AG04450 (cell line): ENCODE results near the gene ASCC1. TPM values are rescaled to one million over a fixed set of nuclear protein-coding genes. Genes with fewer than 3 reads are reported as not detected.

Source experiments
- CTCF ChIA-PET: fragments of 300-600, 350-600 bp; formaldehyde crosslinking; extraction: SDS; loops from one replicate; lab custom pipeline; 2022; ENCODE audit warnings: antibody characterized with exemption, inconsistent platforms; lab: Charles Lee
- POLR2A ChIA-PET: fragments of 350-600 bp; formaldehyde crosslinking; extraction: SDS; loops from one replicate; lab custom pipeline; 2021; ENCODE audit warnings: antibody characterized with exemption, inconsistent platforms; lab: Yijun Ruan, JAX
- DNase-seq: peaks from one replicate; pipeline ENCODE4 v3.0.0-alpha.2; 2011; ENCODE audit warnings: low read depth, low spot score
- H3K27ac ChIP-seq: one replicate; pipeline ENCODE4 v1.5.1; 2012; ENCODE audit warnings: low read depth, low read length, control low read depth
- H3K27me3 ChIP-seq: one replicate; pipeline ENCODE4 v1.6.0; 2012; ENCODE audit warnings: low read length; ENCODE audit not compliant: control insufficient read depth, insufficient read depth
- H3K4me3 ChIP-seq: 2 replicates; pipeline ENCODE4 v1.5.1; 2011; ENCODE audit warnings: mild to moderate bottlenecking, low read depth, low read length, control low read depth
- H3K9me3 ChIP-seq: 2 replicates; pipeline ENCODE4 v1.5.1; 2012; ENCODE audit warnings: low read length; ENCODE audit not compliant: control insufficient read depth, insufficient read depth
- polyA plus RNA-seq: library from polyadenylated mRNA; depleted of rRNA; stranded (reverse); fragments of >200 nt; gene quantifications from 2 replicates; pipeline ENCODE4 v1.2.3, GENCODE V29; 2011
- TF ChIP-seq, protein P1 (sequence below): IDR thresholded peaks from 2 replicates; pipeline ENCODE4 v1.5.1; 2011; ENCODE audit warnings: low read depth, low read length, control low read depth, inconsistent platforms

The ASCC1 gene
- polyA plus RNA-seq, 1 experiment: 43.7 TPM

DNA sequence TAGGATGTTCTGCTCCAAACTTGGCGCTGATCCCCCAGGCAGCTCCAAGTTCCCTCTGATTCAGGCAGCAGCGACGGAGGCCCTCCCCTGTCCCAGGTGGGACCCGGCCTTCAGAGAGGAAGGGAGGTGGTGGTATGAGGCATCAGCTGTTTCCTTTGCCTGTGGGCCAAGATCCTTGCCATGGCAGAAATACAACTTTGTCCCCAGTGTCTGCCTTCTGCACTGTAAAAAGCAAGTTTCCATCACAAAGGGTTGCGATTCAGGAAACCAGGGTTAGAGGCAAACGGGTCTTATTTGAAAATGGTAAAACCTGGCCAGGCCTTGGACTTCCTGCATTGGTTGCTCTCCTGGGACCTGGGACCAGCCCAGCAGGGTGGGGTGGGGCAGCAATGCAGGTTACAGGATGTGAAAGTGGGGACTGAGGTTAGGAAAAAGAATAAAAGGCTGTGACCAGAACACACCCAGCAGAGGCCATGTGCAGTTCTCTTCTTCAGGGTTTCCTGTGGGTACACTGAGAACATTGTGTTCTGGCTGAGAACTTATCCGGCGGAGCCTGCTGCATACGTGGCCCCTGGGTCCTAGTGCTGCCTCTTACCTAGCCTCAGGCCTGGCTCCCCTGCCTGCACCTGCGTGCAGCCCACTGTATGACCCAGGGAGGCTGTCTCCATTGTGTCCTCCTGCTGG is 32.5 kb upstream of the ASCC1 start:
- ChIA-PET POLR2A (interaction anchor here (0.6 to 1.4 kb wide), 4 partner anchors 12 to 54 kb away, joined by 3 to 6 read pairs (median 4); partner anchors contain the start of gene DDIT4), CTCF (no interaction called here)
- H3K27me3 ChIP-seq: no peaks in the 10 kb centered on the region
- no peaks in the 10 kb centered on the region for H3K9me3 ChIP-seq
- no peak overlapping the region for H3K4me3 ChIP-seq
- no peak for DNase-seq
- TF ChIP-seq, protein P1, sequence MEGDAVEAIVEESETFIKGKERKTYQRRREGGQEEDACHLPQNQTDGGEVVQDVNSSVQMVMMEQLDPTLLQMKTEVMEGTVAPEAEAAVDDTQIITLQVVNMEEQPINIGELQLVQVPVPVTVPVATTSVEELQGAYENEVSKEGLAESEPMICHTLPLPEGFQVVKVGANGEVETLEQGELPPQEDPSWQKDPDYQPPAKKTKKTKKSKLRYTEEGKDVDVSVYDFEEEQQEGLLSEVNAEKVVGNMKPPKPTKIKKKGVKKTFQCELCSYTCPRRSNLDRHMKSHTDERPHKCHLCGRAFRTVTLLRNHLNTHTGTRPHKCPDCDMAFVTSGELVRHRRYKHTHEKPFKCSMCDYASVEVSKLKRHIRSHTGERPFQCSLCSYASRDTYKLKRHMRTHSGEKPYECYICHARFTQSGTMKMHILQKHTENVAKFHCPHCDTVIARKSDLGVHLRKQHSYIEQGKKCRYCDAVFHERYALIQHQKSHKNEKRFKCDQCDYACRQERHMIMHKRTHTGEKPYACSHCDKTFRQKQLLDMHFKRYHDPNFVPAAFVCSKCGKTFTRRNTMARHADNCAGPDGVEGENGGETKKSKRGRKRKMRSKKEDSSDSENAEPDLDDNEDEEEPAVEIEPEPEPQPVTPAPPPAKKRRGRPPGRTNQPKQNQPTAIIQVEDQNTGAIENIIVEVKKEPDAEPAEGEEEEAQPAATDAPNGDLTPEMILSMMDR: no peak
- no peak overlapping the region for H3K27ac ChIP-seq

DNA sequence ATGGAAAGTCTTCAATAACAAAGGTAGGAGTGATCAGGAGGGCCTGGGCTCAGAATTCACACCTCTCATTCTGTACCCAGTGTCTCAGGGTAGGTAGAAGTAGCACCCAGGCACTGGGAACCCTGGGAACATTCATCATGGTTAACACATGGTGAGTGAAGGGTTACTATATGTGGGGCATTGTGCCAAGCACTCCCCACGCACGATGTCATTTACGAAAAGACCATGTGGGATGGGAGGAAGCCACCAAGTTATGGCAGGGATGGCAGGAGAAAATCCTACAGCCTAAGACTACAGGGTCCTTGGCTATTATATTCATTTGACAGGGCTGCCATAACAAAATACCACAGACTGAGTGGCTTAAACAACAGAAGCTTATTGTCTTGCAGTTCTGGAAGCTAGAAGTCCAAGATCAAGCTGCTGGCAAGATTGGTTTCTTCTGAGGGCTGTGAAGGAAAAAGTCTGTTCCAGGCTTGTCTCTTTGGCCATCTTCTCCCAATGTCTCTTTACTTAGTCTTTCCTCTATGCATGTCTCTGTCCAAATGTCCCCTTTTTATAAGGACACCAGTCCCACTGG is 30.0 kb upstream of the ASCC1 start:
- Histone ChIP-seq H3K27me3 (no peaks in the 10 kb centered on the region), H3K9me3 (no peaks in the 10 kb centered on the region), H3K4me3 (no peak overlapping the region), H3K27ac (no peak overlapping the region)
- no peak for DNase-seq
- TF ChIP-seq, protein P1: no peak
- POLR2A ChIA-PET: interaction anchor here (1.0 kb wide), 1 partner anchor 27 kb away, joined by 3 read pairs; the partner anchor contains the start of gene DDIT4
- CTCF ChIA-PET: interaction anchor here (0.6 kb wide), 1 partner anchor 26 kb away, joined by 3 read pairs; no protein-coding TSS in a partner anchor

DNA sequence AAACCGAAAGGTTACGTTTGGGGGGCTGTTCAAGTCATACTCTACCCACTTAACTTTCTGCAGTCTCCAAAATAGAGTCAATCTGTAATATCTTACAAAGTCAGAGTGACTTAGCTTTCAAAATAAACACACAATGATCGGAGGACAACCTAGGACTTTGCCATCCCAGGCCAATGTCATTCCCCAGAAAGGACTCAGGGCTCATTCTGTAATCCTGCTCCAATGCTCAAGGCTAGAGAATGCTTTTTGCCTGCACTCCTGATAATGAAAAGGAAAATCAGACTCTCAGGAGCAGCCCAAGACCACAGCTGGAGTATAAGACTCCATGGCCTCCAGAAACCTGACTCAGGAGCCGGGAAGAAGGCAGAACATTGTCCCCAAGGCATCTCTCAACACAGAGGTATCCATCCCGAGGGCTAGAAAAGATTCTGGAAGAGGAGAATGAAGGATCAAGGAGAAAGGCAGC is 28.5 kb upstream of the ASCC1 start:
- DNase-seq: no peak
- Histone ChIP-seq H3K9me3 (no peaks in the 10 kb centered on the region), H3K27ac (peak overlapping the region; percentile 69), H3K27me3 (no peaks in the 10 kb centered on the region), H3K4me3 (no peak overlapping the region)
- TF ChIP-seq, protein P1: no peak
- ChIA-PET CTCF (interaction anchor here (1.2 kb wide), 1 partner anchor 11 kb away, joined by 8 read pairs; no protein-coding TSS in a partner anchor), POLR2A (interaction anchor here (2.5 kb wide), 1 partner anchor 29 kb away, joined by 9 read pairs; the partner anchor contains the start of gene DDIT4)

DNA sequence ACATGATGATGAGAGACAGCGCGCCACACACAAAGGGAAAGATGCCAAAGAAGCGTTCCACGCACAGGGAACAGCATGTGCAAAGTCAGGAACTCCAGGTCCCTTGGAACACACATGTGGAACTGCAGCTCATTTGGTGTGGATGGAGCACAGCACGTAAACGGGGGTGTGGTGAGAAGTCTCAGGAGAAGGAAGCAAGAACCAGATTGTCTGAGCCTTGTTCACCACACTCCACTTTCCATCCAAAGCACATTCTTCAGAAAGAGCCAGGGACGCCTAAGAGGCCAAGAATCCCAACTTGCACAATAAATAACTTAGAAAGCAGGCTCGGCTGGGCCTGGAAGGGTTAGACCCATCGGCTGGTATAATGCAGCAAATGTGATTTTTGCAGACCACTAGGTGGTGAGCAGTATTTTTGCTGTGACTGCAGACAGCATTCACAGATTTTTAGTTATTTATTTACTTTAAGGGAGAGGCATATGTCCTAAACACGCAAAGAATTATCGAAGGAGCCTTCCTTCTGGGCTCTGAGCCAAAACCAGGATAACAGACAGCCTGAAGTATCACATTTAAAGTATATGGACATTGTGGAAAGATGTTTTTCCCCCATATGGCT is 27.9 kb upstream of the ASCC1 start:
- TF ChIP-seq, protein P1: peak; percentile 62
- Histone ChIP-seq H3K27me3 (no peaks in the 10 kb centered on the region), H3K27ac (peak overlapping the region; percentile 84), H3K9me3 (no peaks in the 10 kb centered on the region), H3K4me3 (no peak overlapping the region)
- CTCF ChIA-PET: interaction anchor here (1.0 to 1.3 kb wide), 2 partner anchors 9 to 16 kb away, joined by 3 to 4 read pairs; no protein-coding TSS in a partner anchor
- POLR2A ChIA-PET: interaction anchor here (2.5 kb wide), 1 partner anchor 30 kb away, joined by 9 read pairs; the partner anchor contains the start of gene DDIT4
- DNase-seq: peak; percentile 80
